ENCODE measurements around the gene SMIM22. TPM values are rescaled to one million over a fixed set of nuclear protein-coding genes. Genes with fewer than 3 reads are reported as not detected.

The SMIM22 gene
- total RNA-seq, 1 experiment from 2014 or later, result 3.3 TPM

- no peak for TF ChIP-seq REST (IDR thresholded peaks at IDR 0.05; ENCODE audit: low read depth)
Measured at GRCh38 chr16:4772351-4772750, 22.8 kb upstream of the SMIM22 start (continued).

- ChIA-PET POLR2A (no interaction called here), CTCF (no interaction called here), RAD21 (ENCODE audit: low non-redundant PET in 1 of 2, low total read pairs in 2 of 2, uncharacterized antibody in 2 of 2, unreplicated experiment in 2 of 2) (no interaction called here)
- no TSS peak for BruUV-seq (replicated peaks)
- Histone ChIP-seq H3K27me3 (ENCODE audit: insufficient read depth, low read length) (no peaks in the 10 kb centered on the region), H3K9ac (ENCODE audit: low read length) (no peak overlapping the region), H3K9me3 (ENCODE audit: control insufficient read depth in 1 of 2, insufficient read depth in 1 of 2, low read depth in 1 of 2, low read length in 2 of 2) (no peaks in the 10 kb centered on the region), H2AFZ (ENCODE audit: low read depth, low read length, poor library complexity, severe bottlenecking) (no peak overlapping the region), H3K79me2 (ENCODE audit: insufficient read depth, low read length) (no peaks in the 10 kb centered on the region), H3K9me2 (ENCODE audit: insufficient read depth) (no peaks in the 10 kb centered on the region), H3K4me3 (replicated peaks in 1 of 2; ENCODE audit: low read depth in 1 of 2, low read length in 2 of 2) (no peak overlapping the region), H3K4me1 (ENCODE audit: control insufficient read depth in 1 of 2, insufficient read depth in 2 of 2, low read length in 2 of 2) (peaks cover 0 to 5% of the 10 kb centered on the region in 2 experiments; a peak in 3 of 4 replicates), H4K20me1 (ENCODE audit: insufficient read depth) (no peaks in the 10 kb centered on the region), H3K36me3 (ENCODE audit: control insufficient read depth in 1 of 2, insufficient read depth in 2 of 2, low read length in 2 of 2) (no peaks in the 10 kb centered on the region), H3K4me2 (ENCODE audit: low read length) (no peak overlapping the region), H3K27ac (ENCODE audit: low read depth, low read length) (no peak overlapping the region)
- intact Hi-C loops (cut with micrococcal nuclease), result no loop called here
- TF ChIP-seq ZFX (IDR thresholded peaks at IDR 0.05) (no peak), CBX3 (IDR thresholded peaks at IDR 0.05; ENCODE audit: low read depth) (no peak), REST (IDR thresholded peaks at IDR 0.05; ENCODE audit: low read depth) (no peak), CTCF (IDR thresholded peaks at IDR 0.05 in 2 of 3, conservative IDR thresholded peaks at IDR 0.05 in 1 of 3; ENCODE audit: borderline replicate concordance in 1 of 3, insufficient read depth in 1 of 3, low read depth in 2 of 3, low read length in 2 of 3) (no peak), ELF1 (IDR thresholded peaks at IDR 0.05; ENCODE audit: borderline replicate concordance, low read depth) (no peak), POLR2AphosphoS5 (IDR thresholded peaks at IDR 0.05; ENCODE audit: low read depth, low read length) (no peak), POLR2A (IDR thresholded peaks at IDR 0.05; ENCODE audit: borderline replicate concordance, extremely low read depth, insufficient read depth, insufficient read length) (no peak), JUND (IDR thresholded peaks at IDR 0.05) (no peak), SP1 (IDR thresholded peaks at IDR 0.05; ENCODE audit: low read depth) (no peak), ZNF274 (IDR thresholded peaks at IDR 0.05; ENCODE audit: low read depth, low read length) (no peak), SIN3A (IDR thresholded peaks at IDR 0.05; ENCODE audit: low read depth) (no peak), EZH2 (IDR thresholded peaks at IDR 0.05) (no peak), MAX (IDR thresholded peaks at IDR 0.05) (no peak)
- DNase-seq (ENCODE audit: low read depth, low spot score) (no peak), ATAC-seq (no peak)
Measured at GRCh38 chr16:4775005-4775404, 20.2 kb upstream of the SMIM22 start.
